SU-DHL-6 (cell line): ENCODE data around the gene IGFBP4.

Source experiments
- H2AFZ ChIP-seq: fragments of 200-600 bp; sonication (generic); 2 replicates; pipeline ENCODE4 v1.6.1; 2014; ENCODE audit warnings: low read depth, mild to moderate bottlenecking, moderate library complexity, mixed read lengths, antibody characterized with exemption, low read length; ENCODE audit not compliant: severe bottlenecking
- H3F3A ChIP-seq: fragments of 200-600 bp; shearing (Covaris generic); 2 replicates; pipeline ENCODE4 v1.6.0; 2016; ENCODE audit warnings: antibody characterized with exemption, mild to moderate bottlenecking; ENCODE audit not compliant: insufficient read depth
- H3K27ac ChIP-seq: fragments of 200-600 bp; sonication (generic); 2 replicates; pipeline ENCODE4 v1.5.1; 2016; ENCODE audit warnings: low read depth, mild to moderate bottlenecking, low read length, moderate library complexity, mixed read lengths
- H3K27me3 ChIP-seq: fragments of 200-600 bp; sonication (generic), shearing (Covaris generic); 2 replicates; pipeline ENCODE4 v1.6.0; 2014; ENCODE audit warnings: mild to moderate bottlenecking, low read length
- H3K36me3 ChIP-seq: fragments of 200-600 bp; sonication (generic); 2 replicates; pipeline ENCODE4 v1.6.1; 2014; ENCODE audit warnings: mild to moderate bottlenecking, low read length, mixed read lengths
- H3K4me2 ChIP-seq: fragments of 300-600, 200-600 bp; shearing (Covaris generic), sonication (generic); 2 replicates; pipeline ENCODE4 v1.6.0; 2014; ENCODE audit warnings: low read length, low read depth, mild to moderate bottlenecking; ENCODE audit not compliant: poor library complexity, severe bottlenecking
- H3K4me3 ChIP-seq: fragments of 200-600 bp; sonication (generic); 2 replicates; pipeline ENCODE4 v1.5.1; 2014; ENCODE audit warnings: antibody characterized with exemption, low read length, mild to moderate bottlenecking, mixed read lengths; ENCODE audit not compliant: insufficient read depth, poor library complexity, severe bottlenecking
- H3K79me2 ChIP-seq: fragments of 200-600 bp; sonication (generic); 2 replicates; pipeline ENCODE4 v1.6.1; 2014; ENCODE audit warnings: mild to moderate bottlenecking, low read length, moderate library complexity; ENCODE audit not compliant: insufficient read depth
- H3K9ac ChIP-seq: fragments of 200-600 bp; sonication (generic); 2 replicates; pipeline ENCODE4 v1.7.0; 2014; ENCODE audit warnings: mild to moderate bottlenecking, low read length
- H3K9me2 ChIP-seq: fragments of 200-600 bp; sonication (generic); replicated peaks from 2 replicates; pipeline ENCODE4 v1.6.1; 2014; ENCODE audit warnings: low read length; ENCODE audit not compliant: insufficient read depth
- H3K9me3 ChIP-seq: fragments of 200-600 bp; sonication (generic); 2 replicates; pipeline ENCODE4 v1.6.1; 2014; ENCODE audit warnings: low read length, mixed read lengths; ENCODE audit not compliant: insufficient read depth
- H4K20me1 ChIP-seq: fragments of 200-600 bp; sonication (generic); 2 replicates; pipeline ENCODE4 v1.6.1; 2014; ENCODE audit warnings: low read depth, mild to moderate bottlenecking, antibody characterized with exemption, low read length, moderate library complexity, mixed read lengths
- EZH2phosphoT487 ChIP-seq: fragments of 200-600 bp; sonication (generic), shearing (Covaris generic); conservative IDR thresholded peaks from 2 replicates; pipeline ENCODE4 v1.6.1; 2018; ENCODE audit warnings: mild to moderate bottlenecking, antibody characterized with exemption, low read length, moderate library complexity, mixed read lengths
- TF ChIP-seq, protein P1 (sequence below): fragments of 200-600 bp; sonication (generic); IDR thresholded peaks from one replicate; pipeline ENCODE4 v1.5.1; 2017; ENCODE audit warnings: antibody characterized with exemption, mild to moderate bottlenecking, low read length, moderate library complexity; ENCODE audit not compliant: insufficient read depth, poor library complexity, severe bottlenecking

IGFBP4 gene

DNA sequence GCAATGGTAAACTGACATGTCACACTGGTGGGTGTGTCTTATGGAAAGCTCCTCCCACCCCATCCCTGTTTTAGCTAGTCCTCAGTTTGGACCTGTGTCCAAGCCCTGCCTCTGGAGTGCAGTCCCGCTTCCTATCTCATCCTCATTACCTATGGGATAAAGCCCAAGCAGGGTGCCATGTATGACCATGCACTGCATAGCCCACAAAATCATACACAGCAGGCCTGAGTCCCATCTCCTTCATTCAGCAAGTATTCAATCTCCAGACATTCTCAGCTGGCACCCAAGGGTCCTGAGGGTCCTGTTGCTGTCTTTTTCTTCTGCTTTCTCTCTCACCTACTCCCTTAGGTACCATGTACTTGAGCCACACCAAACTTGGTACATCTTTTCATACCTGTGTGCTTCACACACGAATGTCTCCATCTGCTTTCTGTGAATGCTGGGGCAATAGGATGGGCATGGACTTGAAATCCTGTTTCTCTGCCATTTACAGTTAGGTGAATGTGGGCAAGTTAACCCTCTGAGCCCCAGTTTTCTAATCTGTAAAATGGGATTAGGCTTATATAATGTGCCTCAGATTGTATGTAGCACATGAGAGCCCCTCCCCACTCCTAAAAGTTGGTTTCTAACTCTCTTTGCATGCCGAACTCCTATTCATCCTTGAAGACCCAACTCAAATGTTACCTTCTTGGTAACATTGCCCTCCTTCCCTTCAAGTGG is 29.6 kb downstream of the IGFBP4 start:
- TF ChIP-seq EZH2phosphoT487: no peak
- TF ChIP-seq, protein P1, sequence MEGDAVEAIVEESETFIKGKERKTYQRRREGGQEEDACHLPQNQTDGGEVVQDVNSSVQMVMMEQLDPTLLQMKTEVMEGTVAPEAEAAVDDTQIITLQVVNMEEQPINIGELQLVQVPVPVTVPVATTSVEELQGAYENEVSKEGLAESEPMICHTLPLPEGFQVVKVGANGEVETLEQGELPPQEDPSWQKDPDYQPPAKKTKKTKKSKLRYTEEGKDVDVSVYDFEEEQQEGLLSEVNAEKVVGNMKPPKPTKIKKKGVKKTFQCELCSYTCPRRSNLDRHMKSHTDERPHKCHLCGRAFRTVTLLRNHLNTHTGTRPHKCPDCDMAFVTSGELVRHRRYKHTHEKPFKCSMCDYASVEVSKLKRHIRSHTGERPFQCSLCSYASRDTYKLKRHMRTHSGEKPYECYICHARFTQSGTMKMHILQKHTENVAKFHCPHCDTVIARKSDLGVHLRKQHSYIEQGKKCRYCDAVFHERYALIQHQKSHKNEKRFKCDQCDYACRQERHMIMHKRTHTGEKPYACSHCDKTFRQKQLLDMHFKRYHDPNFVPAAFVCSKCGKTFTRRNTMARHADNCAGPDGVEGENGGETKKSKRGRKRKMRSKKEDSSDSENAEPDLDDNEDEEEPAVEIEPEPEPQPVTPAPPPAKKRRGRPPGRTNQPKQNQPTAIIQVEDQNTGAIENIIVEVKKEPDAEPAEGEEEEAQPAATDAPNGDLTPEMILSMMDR: no peak
- Histone ChIP-seq H3K27ac (no peak overlapping the region), H3K36me3 (no peaks in the 10 kb centered on the region), H3K9ac (no peak overlapping the region), H3K27me3 (no peaks in the 10 kb centered on the region), H3K9me3 (no peaks in the 10 kb centered on the region), H3K4me2 (no peak overlapping the region), H3F3A (no peaks in the 10 kb centered on the region), H3K9me2 (no peaks in the 10 kb centered on the region), H4K20me1 (no peaks in the 10 kb centered on the region), H3K4me3 (no peak overlapping the region), H3K79me2 (no peaks in the 10 kb centered on the region), H2AFZ (no peak overlapping the region)

DNA sequence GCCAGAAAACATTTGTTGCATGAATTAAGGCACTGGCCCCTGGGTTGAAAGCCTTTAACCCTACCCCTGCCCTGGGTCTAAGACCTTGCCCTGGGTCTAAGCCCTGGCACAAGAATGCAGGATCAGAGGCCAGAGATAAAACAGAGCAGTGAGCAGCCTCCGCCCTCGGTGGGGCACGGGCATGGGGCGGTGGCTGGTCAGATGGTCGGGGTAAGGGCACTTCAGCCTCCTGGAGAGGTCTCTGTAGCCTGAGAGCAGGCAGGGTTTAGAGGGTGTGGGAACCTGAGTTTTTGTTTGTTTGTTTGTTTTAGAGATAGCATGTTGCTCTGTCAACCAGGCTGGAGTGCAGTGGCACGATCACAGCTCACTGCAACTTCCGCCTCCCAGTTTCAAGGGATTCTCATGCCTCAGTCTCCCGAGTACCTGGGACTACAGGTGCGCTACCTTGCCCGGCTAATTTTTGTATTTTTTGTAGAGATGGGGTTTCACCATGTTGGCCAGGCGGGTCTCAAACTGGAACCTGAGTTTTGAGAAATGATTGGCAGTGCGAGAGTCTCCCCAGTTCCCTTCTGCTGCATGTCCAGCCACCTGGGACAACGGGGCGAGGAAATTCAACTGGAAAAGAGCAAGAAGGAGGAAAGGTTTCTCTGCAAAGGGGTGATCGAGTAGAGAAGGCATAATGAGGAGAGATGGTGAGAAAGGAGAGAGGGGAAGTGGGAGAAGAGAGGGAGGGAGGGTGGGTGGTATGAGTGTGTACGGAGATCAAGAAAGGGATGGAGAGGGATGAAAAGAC is 30.5 kb downstream of the IGFBP4 start:
- no peak overlapping the region for H3K9ac ChIP-seq
- H3K9me2 ChIP-seq: no peaks in the 10 kb centered on the region
- no peaks in the 10 kb centered on the region for H3K36me3 ChIP-seq
- TF ChIP-seq, protein P1: no peak
- TF ChIP-seq EZH2phosphoT487: no peak
- H3F3A ChIP-seq: no peaks in the 10 kb centered on the region
- H3K4me3 ChIP-seq: no peak overlapping the region
- H3K79me2 ChIP-seq: no peaks in the 10 kb centered on the region
- H3K27me3 ChIP-seq: no peaks in the 10 kb centered on the region
- H4K20me1 ChIP-seq: no peaks in the 10 kb centered on the region
- H3K4me2 ChIP-seq: no peak overlapping the region
- no peak overlapping the region for H3K27ac ChIP-seq
- no peak overlapping the region for H2AFZ ChIP-seq
- no peaks in the 10 kb centered on the region for H3K9me3 ChIP-seq

DNA sequence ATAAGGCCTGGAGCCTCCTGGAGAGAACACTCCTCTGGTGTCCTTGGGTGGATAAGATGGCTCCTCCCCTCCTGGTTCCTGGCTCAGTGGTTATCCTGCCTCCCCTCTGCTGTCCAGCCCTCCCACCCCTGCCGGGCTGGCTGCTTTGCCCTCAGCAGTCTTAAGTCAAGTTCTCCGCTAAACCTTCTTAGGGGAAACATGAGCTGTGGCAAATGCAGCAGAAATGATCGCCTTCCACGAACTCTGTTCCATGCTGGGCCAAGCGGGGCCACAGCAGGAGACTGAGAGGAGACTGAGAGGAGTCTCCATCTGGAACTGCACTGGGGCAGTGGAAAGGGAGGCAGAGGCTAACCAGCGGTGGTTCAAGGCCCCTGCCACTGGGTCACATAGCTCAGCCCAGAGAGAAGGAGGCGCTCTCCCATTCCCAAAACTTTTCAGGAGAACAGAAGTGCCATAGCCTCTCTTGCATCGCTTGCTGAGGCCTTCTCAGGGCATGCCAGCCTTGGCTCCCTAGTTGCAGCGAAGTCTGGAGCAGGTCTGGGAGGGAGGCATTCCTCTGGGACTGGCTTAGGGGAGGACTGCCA is 31.3 kb downstream of the IGFBP4 start:
- H3K9me3 ChIP-seq: no peaks in the 10 kb centered on the region
- TF ChIP-seq EZH2phosphoT487: no peak
- TF ChIP-seq, protein P1: no peak
- no peaks in the 10 kb centered on the region for H4K20me1 ChIP-seq
- no peaks in the 10 kb centered on the region for H3F3A ChIP-seq
- no peak overlapping the region for H2AFZ ChIP-seq
- H3K4me2 ChIP-seq: no peak overlapping the region
- no peaks in the 10 kb centered on the region for H3K79me2 ChIP-seq
- no peak overlapping the region for H3K9ac ChIP-seq
- no peaks in the 10 kb centered on the region for H3K9me2 ChIP-seq
- no peaks in the 10 kb centered on the region for H3K36me3 ChIP-seq
- no peak overlapping the region for H3K4me3 ChIP-seq
- no peak overlapping the region for H3K27ac ChIP-seq
- no peaks in the 10 kb centered on the region for H3K27me3 ChIP-seq
